A549 treated with AZD9567 at 1 μM for 4 hours (cell line): ENCODE results near the gene TAP2. TPM values are rescaled to one million over a fixed set of nuclear protein-coding genes. Genes with fewer than 3 reads are reported as not detected.

Experiments used
- total RNA-seq: library from RNA; stranded (reverse); fragments of 200-300 nt; extraction: Qiagen RNA extraction; gene quantifications from 5 replicates; pipeline ENCODE4 v1.2.3, GENCODE V29; 2022; ENCODE audit not compliant: insufficient read depth

TAP2 gene
- total RNA-seq, result 17.5 to 28.0 TPM (median 20.4 TPM) in 5 replicates

GRCh38 chr6:32838114-32838958, at the start of gene TAP2:
TSS of gene TAP2 (minus strand) at chr6:32838739. CDS start at chr6:32838233, 506 bp downstream.

GRCh38 chr6:32853541-32854375, 15.2 kb upstream of the TAP2 start, which contains the start of the genes PSMB9 and TAP1:
TSS of gene PSMB9 (plus strand) at chr6:32854192. CDS start at chr6:32854230, 38 bp downstream.
TSS of gene TAP1 (minus strand) at chr6:32853704. CDS start at chr6:32853636, 68 bp downstream.

GRCh38 chr6:32843979-32844838, 5.7 kb upstream of the TAP2 start, which contains the start of gene PSMB8:
TSS of gene PSMB8 (minus strand) at chr6:32844047. CDS start at chr6:32843996, 51 bp downstream.

GRCh38 chr6:32816746-32817204, 21.8 kb downstream of the TAP2 start, which contains the start of gene HLA-DOB:
TSS of gene HLA-DOB (minus strand) at chr6:32817002. CDS start at chr6:32816951, 51 bp downstream.

Other genes with a start within 250 kb of the TAP2 start
- not detected in 5 replicates for gene HLA-DRB1, start 248.9 kb downstream of the TAP2 start, total RNA-seq
- gene HLA-DQA1, start 201.3 kb downstream of the TAP2 start, total RNA-seq, result not detected in 5 replicates
- not detected in 5 replicates for gene HLA-DQB1, start 172.1 kb downstream of the TAP2 start, total RNA-seq
- gene HLA-DQA2, start 97.3 kb downstream of the TAP2 start, total RNA-seq, result not detected in 5 replicates
- not detected in 5 replicates for gene HLA-DQB2, start 75.2 kb downstream of the TAP2 start, total RNA-seq
- gene HLA-DOB, start 21.7 kb downstream of the TAP2 start, total RNA-seq, result 0.10 to 0.19 TPM (median 0.17 TPM) in 4 of 5 replicates, not detected in the other
- 10.9 to 22.2 TPM (median 17.8 TPM) in 5 replicates for gene PSMB8, start 5.3 kb upstream of the TAP2 start, total RNA-seq
- 25.4 to 36.3 TPM (median 33.4 TPM) in 5 replicates for gene TAP1, start 15.0 kb upstream of the TAP2 start, total RNA-seq
- 16.3 to 23.4 TPM (median 17.7 TPM) in 5 replicates for gene PSMB9, start 15.5 kb upstream of the TAP2 start, total RNA-seq
- 1.4 to 2.4 TPM (median 2.2 TPM) in 4 of 5 replicates, not detected in the other for gene HLA-DMB, start 102.3 kb upstream of the TAP2 start, total RNA-seq
- 2.7 to 7.3 TPM (median 3.3 TPM) in 5 replicates for gene HLA-DMA, start 114.4 kb upstream of the TAP2 start, total RNA-seq
- 143 to 170 TPM (median 152 TPM) in 5 replicates for gene BRD2, start 129.9 kb upstream of the TAP2 start, total RNA-seq
- gene HLA-DOA, start 170.9 kb upstream of the TAP2 start, total RNA-seq, result 0.02 TPM in 1 of 5 replicates, not detected in the others
- not detected in 5 replicates for gene HLA-DPA1, start 234.9 kb upstream of the TAP2 start, total RNA-seq
- gene HLA-DPB1, start 237.3 kb upstream of the TAP2 start, total RNA-seq, result not detected in 5 replicates